PC-3 (cell line): Measurements from ENCODE around the gene RNF34. TPM values are rescaled to one million over a fixed set of nuclear protein-coding genes. Genes with fewer than 3 reads are reported as not detected.

Experiments
- ATAC-seq: fragments of 200-7000 bp; cut with Tn5 transposase; 2 replicates; pipeline ENCODE4 v1.9.1; 2020; ENCODE audit warnings: mild to moderate bottlenecking, moderate library complexity
- BruUV-seq: library from RNA; stranded (reverse); fragments of 400-500 nt; replicated peaks from 2 replicates; lab custom pipeline; 2021; lab: Mats Ljungman, UMichigan
- CTCF ChIA-PET: fragments of 300-600 bp; sonication (Branson Sonifier 250); formaldehyde crosslinking; loops from one replicate; lab custom pipeline; 2022; ENCODE audit warnings: antibody characterized with exemption; lab: Charles Lee
- POLR2A ChIA-PET: fragments of 300-600 bp; sonication (Branson Sonifier 250); formaldehyde crosslinking; loops from one replicate; lab custom pipeline; 2022; ENCODE audit warnings: antibody characterized with exemption; ENCODE audit not compliant: unreplicated experiment; lab: Charles Lee
- DNase-seq: peaks from one replicate; pipeline ENCODE4 v3.0.0-alpha.2; 2015
- H2AFZ ChIP-seq: fragments of 300-600 bp; sonication (generic); 2 replicates; pipeline ENCODE4 v1.6.0; 2016; ENCODE audit warnings: antibody characterized with exemption, low read length
- H3F3A ChIP-seq: fragments of 300-600 bp; sonication (generic); one replicate; pipeline ENCODE4 v1.6.0; 2017; ENCODE audit warnings: antibody characterized with exemption, low read length, control low read depth, mild to moderate bottlenecking; ENCODE audit not compliant: unreplicated experiment
- H3K27ac ChIP-seq: fragments of 300-600 bp; sonication (generic); 2 replicates; pipeline ENCODE4 v1.5.1; 2016; ENCODE audit warnings: mild to moderate bottlenecking, low read length
- H3K27me3 ChIP-seq: fragments of 300-600 bp; sonication (generic); 2 replicates; pipeline ENCODE4 v1.6.1; 2016; ENCODE audit warnings: low read length, mixed read lengths
- H3K36me3 ChIP-seq: fragments of 300-600 bp; sonication (generic); 2 replicates; pipeline ENCODE4 v1.6.1; 2016; ENCODE audit warnings: low read depth, mixed run types, low read length, mixed read lengths
- H3K4me1 ChIP-seq: fragments of 300-600 bp; sonication (generic); 2 replicates; pipeline ENCODE4 v1.5.1; 2016; ENCODE audit warnings: low read length; ENCODE audit not compliant: insufficient read depth
- H3K4me2 ChIP-seq: fragments of 300-600 bp; sonication (generic); 2 replicates; pipeline ENCODE4 v1.6.0; 2016; ENCODE audit warnings: low read length
- H3K4me3 ChIP-seq: fragments of 300-600 bp; sonication (generic); 2 replicates; pipeline ENCODE4 v1.5.1; 2016; ENCODE audit warnings: mild to moderate bottlenecking, low read length, mixed read lengths
- H3K79me2 ChIP-seq: fragments of 300-600 bp; sonication (generic); 2 replicates; pipeline ENCODE4 v1.6.1; 2017; ENCODE audit warnings: low read length, mixed read lengths
- H3K9ac ChIP-seq: fragments of 300-600 bp; sonication (generic); 2 replicates; pipeline ENCODE4 v1.6.0; 2016; ENCODE audit warnings: mild to moderate bottlenecking, low read length
- H3K9me2 ChIP-seq: fragments of 300-600 bp; sonication (generic); replicated peaks from 2 replicates; pipeline ENCODE4 v1.6.1; 2016; ENCODE audit warnings: mixed run types, low read length, mixed read lengths
- H3K9me3 ChIP-seq: fragments of 300-600 bp; sonication (generic); 2 replicates; pipeline ENCODE4 v1.6.1; 2016; ENCODE audit warnings: low read length, mixed read lengths
- H4K20me1 ChIP-seq: fragments of 300-600 bp; sonication (generic); 2 replicates; pipeline ENCODE4 v1.6.1; 2016; ENCODE audit warnings: low read length, mixed read lengths
- CTCF ChIP-seq: fragments of 300-600 bp; sonication (generic); conservative IDR thresholded peaks from 2 replicates; pipeline ENCODE4 v1.5.1; 2017; ENCODE audit warnings: antibody characterized with exemption, low read depth, mild to moderate bottlenecking, low read length
- EZH2 ChIP-seq: fragments of 300-600 bp; sonication (generic); IDR thresholded peaks from one replicate; pipeline ENCODE4 v1.6.1; 2017; ENCODE audit warnings: antibody characterized with exemption, mild to moderate bottlenecking, low read length; ENCODE audit not compliant: unreplicated experiment
- EZH2phosphoT487 ChIP-seq: fragments of 300-600 bp; sonication (generic); IDR thresholded peaks from 2 replicates; pipeline ENCODE4 v1.6.1; 2018; ENCODE audit warnings: mild to moderate bottlenecking, antibody characterized with exemption, low read length, borderline replicate concordance
- intact Hi-C: fragments of 100-400 bp; cut with micrococcal nuclease; formaldehyde crosslinking; loops from 2 replicates; pipeline ENCODE4 v1.9.0; 2023
- total RNA-seq: library from RNA; depleted of rRNA; stranded (reverse); fragments of >200 nt; gene quantifications from 2 replicates; pipeline ENCODE4 v1.2.3, GENCODE V29; 2014

The RNF34 gene
- total RNA-seq, 1 experiment from 2014 or later = 88.2 TPM

- H3K36me3 ChIP-seq = no peaks in the 10 kb centered on the region
- DNase-seq (no peak), ATAC-seq (no peak)
- peaks cover 14% of the 10 kb centered on the region for H4K20me1 ChIP-seq
- peaks cover 16% of the 10 kb centered on the region for H3K4me1 ChIP-seq
- POLR2A ChIA-PET = no interaction called here
- H3K9me3 ChIP-seq = no peaks in the 10 kb centered on the region
- no peaks in the 10 kb centered on the region for H3K9me2 ChIP-seq
- H3K9ac ChIP-seq = no peak overlapping the region
- BruUV-seq = no TSS peak
- CTCF ChIA-PET = no interaction called here
- no peak overlapping the region for H3K4me2 ChIP-seq
- no peak overlapping the region for H3K4me3 ChIP-seq
- no peaks in the 10 kb centered on the region for H3K27me3 ChIP-seq
- H2AFZ ChIP-seq = no peak overlapping the region
- intact Hi-C loops = no loop called here
- H3F3A ChIP-seq = no peaks in the 10 kb centered on the region
- peaks cover 70% of the 10 kb centered on the region for H3K79me2 ChIP-seq
- TF ChIP-seq EZH2phosphoT487 (no peak), CTCF (no peak), EZH2 (no peak)
- H3K27ac ChIP-seq = no peak overlapping the region
Observed at GRCh38 chr12:121464331-121464730, 64.4 kb downstream of the RNF34 start.

GRCh38 chr12:121465921-121466793, 66.2 kb downstream of the RNF34 start:
- Histone ChIP-seq H3K36me3 (no peaks in the 10 kb centered on the region), H3F3A (no peaks in the 10 kb centered on the region), H4K20me1 (peaks cover 14% of the 10 kb centered on the region), H3K27ac (no peak overlapping the region), H3K79me2 (peaks cover 53% of the 10 kb centered on the region), H3K9ac (peak overlapping the region; percentile 55), H3K27me3 (no peaks in the 10 kb centered on the region), H3K4me2 (peak overlapping the region; percentile 92), H3K4me1 (peaks cover 16% of the 10 kb centered on the region), H3K9me2 (no peaks in the 10 kb centered on the region), H3K9me3 (no peaks in the 10 kb centered on the region), H3K4me3 (peak overlapping the region; percentile 76), H2AFZ (peak overlapping the region; percentile 59)
- BruUV-seq = TSS peak; percentile 60
- DNase-seq (peak; percentile 23), ATAC-seq (peak; percentile 0; the same call in 1 of the 2 replicates)
- intact Hi-C loops = no loop called here
- CTCF ChIA-PET = no interaction called here
- TF ChIP-seq EZH2 (no peak), EZH2phosphoT487 (no peak), CTCF (no peak)
- POLR2A ChIA-PET = no interaction called here
